ENCODE results near the gene PON3.

- TF ChIP-seq CTCF (IDR thresholded peaks at IDR 0.05; ENCODE audit: low read depth, low read length) (no peak), POLR2A (IDR thresholded peaks at IDR 0.05; ENCODE audit: extremely low read depth, insufficient read length) (no peak)
Observed at GRCh38 chr7:95322854-95323253, 73.3 kb downstream of the PON3 start.

All from NB4 (cell line).